GM19238 (cell line): ENCODE data around the gene MMP25.
"Not testable (repeated sequence)": the region's sequence is repeated elsewhere in the genome, so short reads cannot be mapped to it uniquely, and the experiment has no call there.

ENCODE experiments used
- DNase-seq: peaks from one replicate; pipeline ENCODE4 v3.0.0; 2011; ENCODE audit warnings: low spot score; ENCODE audit not compliant: insufficient read length

The MMP25 gene

GRCh38 chr16:3028716-3029319, 17.5 kb upstream of the MMP25 start:
- no peak for DNase-seq

GRCh38 chr16:3029491-3030221, 16.7 kb upstream of the MMP25 start:
- no peak for DNase-seq

GRCh38 chr16:3030222-3031212, 15.8 kb upstream of the MMP25 start:
- DNase-seq = no peak

GRCh38 chr16:3032624-3033023, 13.7 kb upstream of the MMP25 start:
- DNase-seq = no peak

- no peak for DNase-seq
Observed at GRCh38 chr16:3035289-3035971, 10.9 kb upstream of the MMP25 start.

- no peak for DNase-seq
Observed at GRCh38 chr16:3035972-3036725, 10.2 kb upstream of the MMP25 start.

GRCh38 chr16:3036726-3037315, 9.5 kb upstream of the MMP25 start, which contains the start of gene BICDL2:
TSS of gene BICDL2 (minus strand) at chr16:3036944. CDS start at chr16:3035496, 1,448 bp downstream.
- DNase-seq = no peak

DNA sequence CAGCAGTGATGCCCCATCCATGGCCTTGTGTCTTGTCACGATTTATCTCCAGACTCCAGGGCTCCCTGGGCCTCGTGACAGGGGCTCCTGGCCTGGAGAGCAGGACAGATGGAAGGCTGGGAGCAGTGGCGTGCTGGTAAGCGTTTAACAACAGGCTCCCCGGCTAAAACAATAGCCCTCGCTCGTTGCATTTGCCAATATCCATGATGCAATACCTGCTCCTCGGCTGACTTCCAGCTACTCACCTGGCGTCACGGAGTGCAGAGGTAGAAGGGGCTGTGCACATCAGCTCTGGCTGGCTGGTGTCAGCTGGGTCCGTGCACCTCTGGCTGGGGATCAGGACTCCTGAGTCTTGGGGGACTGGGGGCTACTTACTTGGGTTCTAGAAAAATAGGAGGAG, 8.1 kb upstream of the MMP25 start:
- DNase-seq = no peak

GRCh38 chr16:3038896-3039295, 7.5 kb upstream of the MMP25 start:
- no peak for DNase-seq

DNA sequence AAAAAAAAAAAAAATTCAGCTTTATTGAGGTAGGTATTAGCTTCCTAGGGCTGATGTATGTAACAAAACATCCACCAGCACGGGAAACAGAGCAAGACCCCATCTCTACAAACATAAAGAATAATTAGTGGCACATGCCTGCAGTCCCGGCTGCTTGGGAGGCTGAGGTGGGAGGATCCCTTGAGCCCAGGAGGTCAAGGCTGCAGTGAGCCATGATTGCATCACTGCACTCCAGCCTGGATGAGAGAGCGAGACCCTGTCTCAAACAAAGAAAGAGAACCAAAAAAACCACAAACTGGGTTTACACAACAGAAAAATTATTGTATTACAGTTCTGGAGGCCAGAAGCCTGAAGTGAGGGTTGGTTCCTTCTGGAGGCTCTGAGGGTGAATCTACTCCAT, 4.0 kb upstream of the MMP25 start:
- no peak for DNase-seq

DNA sequence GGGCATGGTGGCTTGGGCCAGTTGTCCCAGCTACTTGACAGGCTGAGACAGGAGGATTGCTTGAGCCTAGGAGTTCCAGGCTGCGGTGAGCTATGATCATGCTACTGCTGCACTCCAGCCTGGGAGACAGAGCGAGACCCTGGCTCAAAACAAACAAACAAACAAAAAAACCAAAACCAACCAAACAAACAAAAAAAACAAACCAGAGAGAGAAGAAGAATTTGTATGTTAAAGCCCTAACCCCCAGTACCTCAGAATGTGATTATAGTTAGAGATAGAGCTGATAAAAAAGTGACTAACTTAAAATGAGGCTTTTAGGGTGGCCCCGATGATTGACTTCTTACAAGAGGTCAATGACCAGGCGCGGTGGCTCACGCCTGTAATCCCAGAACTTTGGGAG, 1.7 kb upstream of the MMP25 start:
- no peak for DNase-seq

- DNase-seq = no peak
Observed at GRCh38 chr16:3046641-3047386, 453 bp downstream of the MMP25 start.

- DNase-seq = no peak
Observed at GRCh38 chr16:3047387-3047720, 993 bp downstream of the MMP25 start.

- no peak for DNase-seq
Observed at GRCh38 chr16:3049921-3050481, 3.6 kb downstream of the MMP25 start.

- DNase-seq = no peak
Observed at GRCh38 chr16:3050487-3050886, 4.1 kb downstream of the MMP25 start.

GRCh38 chr16:3051009-3051408, 4.6 kb downstream of the MMP25 start:
- no peak for DNase-seq

DNA sequence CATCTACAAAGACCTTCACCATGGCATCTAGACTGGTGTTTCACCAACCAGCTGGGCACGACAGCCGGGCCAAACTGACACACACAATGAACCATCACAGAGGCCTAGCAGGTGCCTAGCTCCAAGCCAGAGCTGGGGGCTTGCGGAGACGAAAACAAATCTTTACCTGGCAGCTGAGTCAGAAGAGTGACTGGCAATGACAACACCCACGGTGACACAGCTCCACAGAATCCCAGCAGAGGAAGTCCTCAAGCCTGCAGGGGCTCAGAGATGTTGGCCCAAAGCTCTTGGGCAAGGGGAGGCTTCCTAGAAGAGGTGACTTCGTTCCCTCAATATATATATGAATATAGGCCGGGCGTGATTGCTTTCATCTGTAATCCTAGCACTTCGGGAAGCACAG, 5.1 kb downstream of the MMP25 start:
- no peak for DNase-seq

DNA sequence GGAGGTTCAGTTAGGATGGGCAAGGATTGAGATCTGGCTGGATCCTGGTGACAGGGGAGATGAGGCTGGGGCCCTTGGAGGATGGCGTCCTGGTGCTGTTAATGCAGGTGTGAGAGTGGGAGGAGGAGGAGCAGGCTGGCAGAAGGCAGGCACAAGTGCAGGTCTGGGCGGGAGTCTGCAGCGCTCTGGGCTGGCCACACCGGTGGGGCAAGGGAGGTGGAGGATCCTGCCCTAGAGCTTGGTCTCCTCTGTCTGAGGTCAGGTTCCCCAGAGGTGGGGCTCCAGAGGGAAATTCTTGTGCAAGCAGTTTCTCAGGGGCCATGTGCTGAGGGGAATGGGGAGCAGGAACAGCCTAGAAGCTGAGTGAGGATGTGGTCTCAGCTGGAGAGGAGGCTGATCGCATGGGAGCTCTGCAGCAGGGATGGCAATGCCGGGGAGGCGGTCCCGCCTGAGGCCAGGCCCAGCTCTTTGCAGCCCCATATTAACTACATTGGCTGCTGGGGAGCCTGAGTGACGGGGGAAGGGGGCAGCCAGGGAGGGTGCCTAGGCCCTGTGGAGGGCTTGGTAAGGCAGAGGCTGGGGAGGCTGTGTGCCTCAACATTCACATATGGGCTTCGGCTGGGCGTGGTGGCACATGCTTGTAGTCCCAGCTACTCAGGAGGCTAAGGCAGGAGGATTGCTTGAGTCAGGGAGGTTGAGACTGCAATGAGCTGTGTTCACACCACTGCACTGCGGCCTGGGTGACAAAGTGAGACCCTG, 6.4 kb downstream of the MMP25 start:
- not testable (repeated sequence) for DNase-seq

- not testable (repeated sequence) for DNase-seq
Observed at GRCh38 chr16:3053330-3053710, 7.0 kb downstream of the MMP25 start.
